GM19240 (cell line): ENCODE data around the gene LSP1.
A peak's percentile ranks its signal among the peaks of the same experiment; 100 is the strongest.

Source experiments
- DNase-seq: peaks from one replicate; pipeline ENCODE4 v3.0.0; 2011; ENCODE audit warnings: low spot score; ENCODE audit not compliant: insufficient read length

The LSP1 gene

GRCh38 chr11:1836011-1836945, 16.6 kb upstream of the LSP1 start:
- no peak for DNase-seq

- DNase-seq: peak; percentile 98
Measured at GRCh38 chr11:1837171-1838076, 15.5 kb upstream of the LSP1 start.

GRCh38 chr11:1838077-1838425, 14.8 kb upstream of the LSP1 start:
- DNase-seq: no peak

GRCh38 chr11:1838426-1839144, 14.3 kb upstream of the LSP1 start, which contains the start of gene TNNI2:
TNNI2 (plus strand) TSS chr11:1838981; CDS start chr11:1839697, 716 bp downstream.
- no peak for DNase-seq

GRCh38 chr11:1839204-1839923, 13.5 kb upstream of the LSP1 start:
- DNase-seq: no peak

- DNase-seq: peak; percentile 80
Measured at GRCh38 chr11:1839924-1840779, 12.7 kb upstream of the LSP1 start.

GRCh38 chr11:1840780-1841480, 12.0 kb upstream of the LSP1 start:
- no peak for DNase-seq

GRCh38 chr11:1841511-1842148, 11.3 kb upstream of the LSP1 start:
- no peak for DNase-seq

GRCh38 chr11:1842149-1843097, 10.5 kb upstream of the LSP1 start:
- no peak for DNase-seq

- no peak for DNase-seq
Measured at GRCh38 chr11:1843098-1843473, 9.8 kb upstream of the LSP1 start.

- DNase-seq: no peak
Measured at GRCh38 chr11:1843796-1844195, 9.1 kb upstream of the LSP1 start.

- no peak for DNase-seq
Measured at GRCh38 chr11:1844221-1845094, 8.4 kb upstream of the LSP1 start.

- no peak for DNase-seq
Measured at GRCh38 chr11:1845095-1845429, 7.8 kb upstream of the LSP1 start.

GRCh38 chr11:1845561-1846452, 7.1 kb upstream of the LSP1 start:
- no peak for DNase-seq

GRCh38 chr11:1846453-1846932, 6.4 kb upstream of the LSP1 start:
- DNase-seq: no peak
